ENCODE measurements around the gene TDP1.
"Not testable (repeated sequence)": the region's sequence is repeated elsewhere in the genome, so short reads cannot be mapped to it uniquely, and the experiment has no call there.

Gene TDP1

DNA sequence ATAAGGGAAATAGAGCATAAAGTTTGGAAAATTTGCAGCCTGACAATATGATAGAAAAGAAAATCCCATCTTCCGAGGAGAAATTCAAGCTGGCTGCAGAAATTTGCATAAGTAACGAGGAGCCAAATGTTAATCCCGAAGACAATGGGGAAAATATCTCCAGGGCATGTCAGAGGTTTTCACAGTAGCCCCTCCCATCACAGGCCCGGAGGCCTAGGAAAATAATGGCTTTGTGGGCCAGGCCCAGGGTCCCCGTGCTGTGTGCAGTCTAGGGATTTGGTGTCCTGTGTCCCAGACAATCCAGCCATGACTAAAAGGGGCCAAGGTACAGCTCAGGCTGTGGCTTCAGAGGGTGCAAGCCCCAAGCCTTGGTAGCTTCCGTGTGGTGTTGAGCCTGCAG is 133.8 kb downstream of the TDP1 start:
- FAIRE-seq; DNase-seq (ENCODE audit: insufficient read length, low spot score): not testable (repeated sequence)

DNA sequence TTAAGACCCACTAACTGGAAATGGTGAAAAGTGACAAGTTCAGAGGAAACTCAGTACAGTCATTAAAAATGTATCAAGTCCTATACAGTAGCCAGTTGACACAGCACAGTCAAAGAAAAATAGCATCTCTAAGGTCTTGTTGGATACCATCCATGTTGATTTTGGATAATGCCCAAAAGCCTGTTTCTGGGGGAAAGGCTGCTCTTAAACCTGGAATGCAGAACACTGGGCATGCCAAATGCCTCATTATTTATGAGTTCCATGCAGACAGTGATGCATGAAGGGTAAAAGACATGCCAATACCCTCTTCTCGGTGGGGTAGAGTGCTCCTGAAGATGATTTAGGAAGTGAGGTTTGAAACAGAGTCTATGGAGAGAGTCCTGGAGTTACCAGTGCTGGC is 135.7 kb downstream of the TDP1 start:
- FAIRE-seq (no peak), DNase-seq (ENCODE audit: insufficient read length, low spot score) (no peak)

DNA sequence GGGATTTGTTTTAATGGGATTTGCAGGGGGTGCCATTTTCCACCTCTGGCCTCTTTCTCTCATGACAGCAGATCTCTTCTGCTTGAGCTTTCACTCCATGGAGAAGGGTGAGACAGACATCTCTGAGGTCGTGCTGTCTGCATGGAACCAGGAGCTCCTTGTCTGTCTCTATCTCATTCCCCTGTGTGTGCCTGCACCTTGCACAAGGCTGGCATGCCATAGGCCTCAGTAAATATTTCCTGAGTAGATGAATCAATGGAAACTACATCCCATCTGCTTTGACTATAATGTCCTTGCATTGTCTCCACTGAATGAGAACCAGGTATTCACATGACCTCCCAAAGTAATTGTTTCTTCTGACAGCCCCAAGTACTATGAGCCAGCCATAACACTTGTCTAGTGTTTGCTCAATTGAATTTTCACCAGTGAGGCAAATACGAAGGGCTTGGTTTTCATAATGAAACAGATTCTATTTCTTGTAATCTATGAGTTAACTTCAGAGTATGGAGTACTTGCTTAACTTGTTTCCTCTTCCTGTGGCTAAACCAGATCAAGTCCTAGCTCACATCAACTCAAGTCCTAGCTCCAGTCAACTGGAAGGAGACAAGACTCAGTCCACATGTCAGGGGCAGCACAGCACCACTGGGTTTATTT is 138.3 kb downstream of the TDP1 start:
- no peak for FAIRE-seq
- no peak for DNase-seq (ENCODE audit: insufficient read length, low spot score)

Data from HTR-8/SVneo (cell line).